ENCODE data around the gene ZNF678.

GRCh38 chr1:227562037-227562436 lies 1.3 kb upstream of the ZNF678 start:
- no peak for TF ChIP-seq CTCF (IDR thresholded peaks at IDR 0.05)
- TF ChIP-seq EP300 (IDR thresholded peaks at IDR 0.05) = no peak
- no peak for TF ChIP-seq POLR2A (IDR thresholded peaks at IDR 0.05)
